HEK293 (cell line): ENCODE data around the gene MYOF.

Source experiments
- KLF1 ChIP-seq: fragments of 450-650 bp; formaldehyde crosslinking; IDR thresholded peaks from 2 replicates; pipeline ENCODE4 v1.5.1; 2016; ENCODE audit warnings: missing biosample characterization, missing genetic modification characterization
- KLF10 ChIP-seq: fragments of 450-650 bp; IDR thresholded peaks from 2 replicates; pipeline ENCODE4 v1.5.1; 2018; ENCODE audit warnings: missing biosample characterization, mild to moderate bottlenecking, missing genetic modification characterization
- KLF9 ChIP-seq: fragments of 450-650 bp; formaldehyde crosslinking; IDR thresholded peaks from 2 replicates; pipeline ENCODE4 v1.5.1; 2016; ENCODE audit warnings: missing biosample characterization, missing genetic modification characterization, low read depth
- MEIS1 ChIP-seq: sonication (generic); formaldehyde crosslinking; IDR thresholded peaks from 2 replicates; pipeline ENCODE4 v1.8.1; 2022; ENCODE audit warnings: missing genetic modification reagents, mild to moderate bottlenecking, borderline replicate concordance
- RBAK ChIP-seq: fragments of 450-650 bp; formaldehyde crosslinking; IDR thresholded peaks from 2 replicates; pipeline ENCODE4 v1.5.1; 2016; ENCODE audit warnings: missing biosample characterization, missing genetic modification characterization
- TCF7L2 ChIP-seq: IDR thresholded peaks from 2 replicates; pipeline ENCODE4 v1.6.1; 2011; ENCODE audit warnings: low read depth, mild to moderate bottlenecking, inconsistent platforms, low read length, moderate library complexity, borderline replicate concordance
- ZBTB49 ChIP-seq: fragments of 450-650 bp; formaldehyde crosslinking; IDR thresholded peaks from 2 replicates; pipeline ENCODE4 v1.5.1; 2016; ENCODE audit warnings: missing biosample characterization, missing genetic modification characterization, low read depth
- ZNF169 ChIP-seq: fragments of 450-650 bp; formaldehyde crosslinking; IDR thresholded peaks from 2 replicates; pipeline ENCODE4 v1.5.1; 2016; ENCODE audit warnings: missing biosample characterization, missing genetic modification characterization
- ZNF24 ChIP-seq: fragments of 450-650 bp; formaldehyde crosslinking; IDR thresholded peaks from 2 replicates; pipeline ENCODE4 v1.5.1; 2016; ENCODE audit warnings: missing biosample characterization, missing genetic modification characterization
- ZNF274 ChIP-seq, 2 experiments: fragments of 200-500 bp in 1 of 2; fragments of 450-650 bp in 1 of 2; sonication (Bioruptor generic) in 1 of 2; formaldehyde crosslinking in 1 of 2; IDR thresholded peaks; 2 replicates each; pipeline versions ENCODE4 v1.5.1 to v1.6.1; 2014 to 2016; ENCODE audit warnings: borderline replicate concordance in 1 of 2, inconsistent platforms in 1 of 2, low read length in 1 of 2, missing biosample characterization in 1 of 2, missing genetic modification characterization in 1 of 2
- ZNF701 ChIP-seq: fragments of 450-650 bp; formaldehyde crosslinking; IDR thresholded peaks from 2 replicates; pipeline ENCODE4 v1.5.1; 2016; ENCODE audit warnings: missing biosample characterization, missing genetic modification characterization
- TF ChIP-seq, protein P1 (sequence below): fragments of 450-650 bp; formaldehyde crosslinking; IDR thresholded peaks from 2 replicates; pipeline ENCODE4 v1.5.1; 2016; ENCODE audit warnings: missing biosample characterization, missing genetic modification characterization

- TF ChIP-seq TCF7L2: no peak
- TF ChIP-seq KLF1 (tag by site-specific recombination): no peak
- no peak for TF ChIP-seq KLF9 (tag by site-specific recombination)
- no peak for TF ChIP-seq ZNF701
- no peak for TF ChIP-seq KLF10 (tag by site-specific recombination)
- TF ChIP-seq ZNF24 (tag by site-specific recombination): no peak
- TF ChIP-seq, protein P1, sequence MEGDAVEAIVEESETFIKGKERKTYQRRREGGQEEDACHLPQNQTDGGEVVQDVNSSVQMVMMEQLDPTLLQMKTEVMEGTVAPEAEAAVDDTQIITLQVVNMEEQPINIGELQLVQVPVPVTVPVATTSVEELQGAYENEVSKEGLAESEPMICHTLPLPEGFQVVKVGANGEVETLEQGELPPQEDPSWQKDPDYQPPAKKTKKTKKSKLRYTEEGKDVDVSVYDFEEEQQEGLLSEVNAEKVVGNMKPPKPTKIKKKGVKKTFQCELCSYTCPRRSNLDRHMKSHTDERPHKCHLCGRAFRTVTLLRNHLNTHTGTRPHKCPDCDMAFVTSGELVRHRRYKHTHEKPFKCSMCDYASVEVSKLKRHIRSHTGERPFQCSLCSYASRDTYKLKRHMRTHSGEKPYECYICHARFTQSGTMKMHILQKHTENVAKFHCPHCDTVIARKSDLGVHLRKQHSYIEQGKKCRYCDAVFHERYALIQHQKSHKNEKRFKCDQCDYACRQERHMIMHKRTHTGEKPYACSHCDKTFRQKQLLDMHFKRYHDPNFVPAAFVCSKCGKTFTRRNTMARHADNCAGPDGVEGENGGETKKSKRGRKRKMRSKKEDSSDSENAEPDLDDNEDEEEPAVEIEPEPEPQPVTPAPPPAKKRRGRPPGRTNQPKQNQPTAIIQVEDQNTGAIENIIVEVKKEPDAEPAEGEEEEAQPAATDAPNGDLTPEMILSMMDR (tag by site-specific recombination): no peak
- TF ChIP-seq MEIS1: no peak
- no peak for TF ChIP-seq ZNF274 (IDR thresholded peaks at IDR 0.05; ENCODE audit: low read length)
- TF ChIP-seq ZNF274 (tag by site-specific recombination; IDR thresholded peaks at IDR 0.05; ENCODE audit: borderline replicate concordance): no peak
- TF ChIP-seq ZBTB49 (tag by site-specific recombination): no peak
- no peak for TF ChIP-seq RBAK
- TF ChIP-seq ZNF169: no peak
These were observed 194.4 kb downstream of the MYOF start for GRCh38 chr10:93287775-93288174.
